Measurements from ENCODE around the gene STK35. TPM values are rescaled to one million over a fixed set of nuclear protein-coding genes. Genes with fewer than 3 reads are reported as not detected.
"Not testable (repeated sequence)": the region's sequence is repeated elsewhere in the genome, so short reads cannot be mapped to it uniquely, and the experiment has no call there.

STK35 gene
- total RNA-seq, 2 experiments from 2014 or later = 19.1 to 19.9 TPM

DNA sequence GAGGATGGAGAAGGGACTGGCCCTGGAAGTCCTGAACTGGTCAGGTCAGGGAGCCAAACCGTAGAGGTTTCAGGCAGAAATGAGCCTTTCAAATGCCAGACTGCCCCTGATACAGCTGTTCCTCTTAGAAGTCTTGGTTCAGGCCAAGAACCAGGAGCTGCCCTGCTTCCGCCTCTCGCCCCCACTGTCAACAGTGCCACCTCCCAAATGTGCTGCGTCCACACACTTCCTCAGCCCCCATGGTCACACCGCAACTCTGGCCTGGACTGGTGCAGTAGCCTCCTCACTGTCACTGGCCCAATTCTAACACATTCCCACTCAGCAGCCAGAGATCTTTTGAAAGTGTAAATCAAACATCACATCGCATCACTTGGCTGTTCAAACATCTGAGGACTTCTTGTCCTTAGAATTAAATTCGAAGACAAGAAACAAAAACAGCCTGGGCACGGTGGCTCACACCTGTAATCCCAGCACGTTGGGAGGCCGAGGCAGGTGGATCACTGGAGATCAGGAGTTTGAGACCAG lies 69.7 kb downstream of the STK35 start:
- Mint-ChIP-seq H3K27me3 (peaks cover 17% of the 10 kb centered on the region), H3K9me3 (no peaks in the 10 kb centered on the region), H3K27ac (no peak overlapping the region), H3K4me3 (no peak overlapping the region), H3K4me1 (peaks cover 2% of the 10 kb centered on the region), H3K36me3 (no peaks in the 10 kb centered on the region)
- no peak for DNase-seq

DNA sequence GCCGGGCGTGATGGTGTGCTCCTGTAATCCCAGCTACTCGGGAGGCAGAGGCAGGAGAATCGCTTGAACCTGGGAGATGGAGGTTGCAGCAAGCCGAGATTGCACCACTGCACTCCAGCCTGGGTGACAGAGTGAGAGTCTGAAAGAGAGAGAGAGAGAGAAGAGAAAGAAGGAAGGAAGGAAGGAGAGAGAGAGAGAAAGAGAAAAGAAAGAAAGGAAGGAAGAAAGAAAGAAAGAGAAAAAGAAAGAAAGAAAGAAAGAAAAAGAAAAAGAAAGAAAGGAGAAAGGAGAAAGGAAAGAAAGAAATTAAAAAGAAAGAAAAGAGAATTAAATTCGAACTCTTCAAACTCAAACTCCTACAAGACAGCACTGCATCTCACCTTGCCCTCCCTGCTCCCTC lies 70.2 kb downstream of the STK35 start:
- not testable (repeated sequence) for H3K4me1 Mint-ChIP-seq, DNase-seq, H3K27ac Mint-ChIP-seq, H3K36me3 Mint-ChIP-seq, H3K9me3 Mint-ChIP-seq, H3K4me3 Mint-ChIP-seq
- peaks cover 17% of the 10 kb centered on the region for H3K27me3 Mint-ChIP-seq

DNA sequence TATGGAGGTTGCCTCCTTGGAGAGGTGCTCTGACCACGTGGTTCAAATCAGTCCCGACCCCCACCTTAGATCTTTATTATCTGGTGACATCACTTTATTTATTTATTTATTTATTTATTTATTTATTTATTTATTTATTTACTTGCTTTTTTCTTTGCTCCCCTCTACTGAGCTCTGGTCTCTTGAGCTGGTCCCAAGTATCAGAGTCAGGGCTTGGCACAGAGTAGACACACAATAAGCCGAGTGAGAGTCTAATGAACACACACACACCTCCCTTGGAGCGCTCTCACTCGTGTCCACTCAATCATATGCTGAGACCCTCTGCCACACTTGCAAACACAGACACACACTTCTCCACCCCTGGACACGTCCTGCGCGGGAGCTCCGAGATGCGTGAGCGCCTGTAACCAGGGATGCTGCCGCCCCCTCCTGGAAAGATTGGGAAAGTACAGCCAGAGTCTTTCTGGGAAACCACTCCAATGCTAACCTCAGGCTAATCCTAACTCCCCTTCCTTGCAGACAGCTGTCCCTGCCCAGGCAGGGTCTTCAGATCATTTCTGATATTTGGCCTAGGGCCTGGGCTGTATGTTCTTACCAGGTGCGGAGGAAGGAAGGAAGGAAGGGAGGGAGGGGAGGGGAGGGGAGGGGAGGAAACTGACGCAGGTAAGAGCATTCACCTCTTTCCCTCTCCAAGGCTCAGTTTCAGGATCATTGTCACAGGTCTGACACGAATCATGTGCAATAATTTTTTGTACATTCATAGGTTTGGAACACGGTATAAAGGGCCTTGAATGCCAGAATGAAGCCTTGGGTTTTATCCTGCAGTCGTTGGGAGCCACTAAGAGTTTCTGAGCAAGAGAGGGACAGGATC lies 70.9 kb downstream of the STK35 start:
- H3K4me1 Mint-ChIP-seq = peaks cover 2% of the 10 kb centered on the region
- DNase-seq = peak; percentile 60
- no peaks in the 10 kb centered on the region for H3K36me3 Mint-ChIP-seq
- peaks cover 17% of the 10 kb centered on the region for H3K27me3 Mint-ChIP-seq
- H3K27ac Mint-ChIP-seq = no peak overlapping the region
- H3K9me3 Mint-ChIP-seq = no peaks in the 10 kb centered on the region
- no peak overlapping the region for H3K4me3 Mint-ChIP-seq

DNA sequence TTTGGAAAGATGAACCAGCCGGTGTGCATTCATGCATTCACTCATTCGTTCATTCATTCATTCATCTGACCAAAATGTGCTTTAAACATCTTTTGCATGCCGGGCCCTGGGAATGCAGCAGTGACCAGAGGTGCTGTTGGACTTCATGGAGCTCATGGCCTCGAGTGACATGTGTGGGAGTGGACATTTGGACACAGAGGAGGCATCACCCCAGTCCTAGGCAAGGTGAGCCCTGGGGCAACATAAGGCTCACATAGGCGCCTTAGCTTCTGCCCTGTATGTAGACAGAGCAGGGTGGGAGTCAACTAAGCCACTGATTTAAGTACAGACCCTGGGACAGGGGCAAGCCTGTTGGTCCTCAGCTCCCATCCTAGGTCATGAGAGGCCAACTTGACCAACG lies 71.6 kb downstream of the STK35 start:
- H3K27me3 Mint-ChIP-seq = peaks cover 17% of the 10 kb centered on the region
- no peak overlapping the region for H3K27ac Mint-ChIP-seq
- no peaks in the 10 kb centered on the region for H3K9me3 Mint-ChIP-seq
- H3K36me3 Mint-ChIP-seq = no peaks in the 10 kb centered on the region
- H3K4me3 Mint-ChIP-seq = no peak overlapping the region
- DNase-seq = no peak
- peaks cover 2% of the 10 kb centered on the region for H3K4me1 Mint-ChIP-seq

DNA sequence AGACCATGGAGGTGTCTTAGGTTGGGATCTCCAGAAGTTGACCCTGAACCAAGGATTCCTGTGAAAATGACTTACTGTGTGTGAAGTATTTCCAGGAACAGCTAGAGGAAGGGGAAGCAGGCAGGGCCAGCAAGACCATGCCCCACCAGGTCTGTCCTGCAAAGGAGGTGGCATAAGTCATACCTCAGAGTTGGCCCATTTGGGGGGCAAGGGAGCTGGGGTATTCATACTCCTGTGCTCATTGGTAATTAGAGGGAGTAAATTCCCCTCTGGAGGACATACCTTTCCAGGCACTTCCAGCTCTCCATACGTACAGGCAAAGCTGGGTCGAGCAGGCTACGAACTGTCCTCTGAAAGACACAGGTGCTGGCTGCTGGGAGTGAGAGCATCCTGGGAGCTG lies 72.4 kb downstream of the STK35 start:
- no peaks in the 10 kb centered on the region for H3K36me3 Mint-ChIP-seq
- H3K4me1 Mint-ChIP-seq = peaks cover 2% of the 10 kb centered on the region
- no peaks in the 10 kb centered on the region for H3K9me3 Mint-ChIP-seq
- H3K27me3 Mint-ChIP-seq = peaks cover 22% of the 10 kb centered on the region
- no peak overlapping the region for H3K27ac Mint-ChIP-seq
- DNase-seq = no peak
- no peak overlapping the region for H3K4me3 Mint-ChIP-seq

DNA sequence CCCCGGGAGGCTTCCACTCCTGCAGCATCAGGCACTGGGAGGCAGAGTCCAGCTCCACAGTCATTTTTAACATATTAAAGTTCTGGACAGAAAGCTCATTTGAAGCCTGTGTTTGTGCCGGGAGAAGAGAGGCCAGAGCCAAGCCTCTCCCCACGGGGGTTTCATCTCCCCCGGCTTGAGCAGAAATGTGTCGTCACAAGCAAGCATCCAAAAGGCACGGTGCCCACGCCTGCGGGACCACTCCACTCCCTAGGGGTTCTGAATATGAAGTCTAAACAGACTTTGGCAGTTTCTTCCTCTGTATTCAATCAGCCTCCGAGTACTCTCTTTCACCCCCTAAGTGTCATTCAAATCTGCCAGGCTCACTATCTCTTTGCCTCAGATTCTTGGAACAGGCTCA lies 75.3 kb downstream of the STK35 start:
- DNase-seq = no peak
- Mint-ChIP-seq H3K4me1 (peaks cover 2% of the 10 kb centered on the region), H3K27ac (no peak overlapping the region), H3K27me3 (peaks cover 12% of the 10 kb centered on the region), H3K36me3 (no peaks in the 10 kb centered on the region), H3K9me3 (no peaks in the 10 kb centered on the region), H3K4me3 (no peak overlapping the region)

DNA sequence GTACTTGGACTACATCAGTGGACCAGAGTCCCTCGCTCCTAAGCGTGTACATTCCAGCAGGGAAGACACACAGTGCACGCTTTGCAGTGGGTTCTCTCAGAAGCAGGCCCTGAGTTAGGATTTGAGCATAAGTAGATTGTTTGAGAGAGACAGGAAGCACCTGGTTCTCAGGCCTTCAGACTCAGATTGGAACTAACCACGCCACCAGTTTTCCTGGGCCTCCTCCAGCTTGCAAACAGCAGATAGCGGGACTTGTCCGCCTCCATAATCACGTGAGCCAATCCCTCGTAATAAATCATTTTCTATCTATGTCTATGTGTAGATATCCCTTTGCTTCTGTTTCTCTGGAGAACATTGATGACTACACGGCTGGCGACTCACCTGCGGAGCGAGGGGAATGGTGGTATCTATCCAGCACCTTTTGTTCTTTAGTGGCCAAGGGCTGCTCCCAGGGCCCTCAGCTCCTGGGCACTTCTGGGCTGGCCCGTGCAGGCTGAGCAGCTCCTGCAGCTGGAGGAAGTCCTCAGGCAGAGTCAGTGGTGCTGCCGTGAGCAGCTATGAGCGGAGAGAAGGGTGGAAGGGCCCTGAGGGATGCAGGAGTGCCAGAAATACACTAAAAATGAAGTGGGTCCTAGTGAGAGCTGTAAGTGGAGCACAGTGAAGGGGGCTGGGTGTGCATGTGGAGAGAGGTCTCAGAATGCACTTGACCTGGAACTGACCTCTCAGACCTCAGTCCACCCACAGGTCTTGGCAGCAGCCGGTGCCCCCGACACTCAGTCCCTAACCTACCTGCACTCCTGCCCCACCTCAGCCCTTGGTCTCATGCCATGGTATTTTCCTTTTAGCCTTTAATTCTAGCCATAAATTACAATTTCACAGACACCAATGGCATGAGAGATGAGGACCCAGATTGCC lies 76.9 kb downstream of the STK35 start:
- Mint-ChIP-seq H3K27ac (no peak overlapping the region), H3K4me1 (no peaks in the 10 kb centered on the region), H3K36me3 (no peaks in the 10 kb centered on the region), H3K27me3 (peaks cover 5% of the 10 kb centered on the region), H3K4me3 (no peak overlapping the region), H3K9me3 (no peaks in the 10 kb centered on the region)
- DNase-seq = no peak

DNA sequence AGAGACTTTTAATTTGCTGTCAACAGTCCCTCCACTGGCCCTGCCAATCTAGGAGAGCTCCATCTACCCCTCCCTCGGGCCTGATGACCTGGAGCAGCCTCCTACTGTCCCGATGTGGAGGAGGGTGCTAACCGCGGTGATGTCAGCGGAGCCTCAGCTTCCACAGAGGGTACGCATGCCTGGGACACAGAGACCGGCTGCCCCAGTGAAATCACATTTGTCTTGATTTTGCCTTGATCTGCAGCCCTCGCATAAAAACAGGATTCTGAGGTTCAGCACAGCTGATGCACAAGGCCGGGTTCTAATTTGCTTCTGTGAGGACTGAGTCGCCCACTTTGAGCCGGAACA lies 77.6 kb downstream of the STK35 start:
- Mint-ChIP-seq H3K9me3 (no peaks in the 10 kb centered on the region), H3K27me3 (peaks cover 5% of the 10 kb centered on the region), H3K27ac (no peak overlapping the region), H3K36me3 (no peaks in the 10 kb centered on the region), H3K4me1 (no peaks in the 10 kb centered on the region), H3K4me3 (no peak overlapping the region)
- no peak for DNase-seq

DNA sequence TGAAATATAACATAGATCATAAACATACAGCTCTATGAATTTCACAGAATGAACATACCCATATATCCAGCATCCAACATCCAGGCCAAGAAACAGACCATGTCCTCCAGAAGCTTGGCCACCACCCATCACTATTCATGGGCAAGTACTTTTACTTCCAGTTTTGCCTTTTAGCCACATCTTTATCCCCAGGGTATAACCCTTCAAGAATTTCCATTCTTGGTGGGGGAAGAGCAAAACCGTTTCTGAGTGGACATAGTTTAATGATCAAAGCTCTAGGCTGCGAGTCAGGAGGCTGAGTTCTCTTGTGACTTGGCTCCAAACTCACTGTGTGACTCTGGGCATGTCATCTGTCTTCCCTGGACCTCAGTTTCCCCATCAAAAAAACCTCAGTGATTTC lies 78.3 kb downstream of the STK35 start:
- no peaks in the 10 kb centered on the region for H3K36me3 Mint-ChIP-seq

DNA sequence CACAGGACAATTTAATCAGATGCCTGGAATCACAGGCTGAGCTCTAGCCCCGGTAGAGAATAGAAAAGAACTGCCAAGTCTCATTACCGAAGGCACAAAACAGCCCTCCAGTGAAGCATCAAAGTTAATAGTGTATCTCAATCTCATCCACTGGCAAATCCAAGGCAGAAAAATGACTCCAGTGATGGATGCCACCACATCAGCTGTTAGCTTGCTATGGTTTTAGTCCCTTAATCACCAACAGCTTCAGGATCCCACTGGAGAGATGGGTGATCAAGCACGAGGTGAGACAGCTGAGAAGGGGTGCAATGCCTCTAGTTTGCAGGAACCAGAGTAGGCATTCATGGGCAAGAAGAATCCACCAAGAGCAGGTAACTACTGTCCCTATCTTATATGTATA lies 81.8 kb downstream of the STK35 start:
- Mint-ChIP-seq H3K4me3 (no peak overlapping the region), H3K9me3 (peaks cover 10% of the 10 kb centered on the region), H3K27ac (no peak overlapping the region), H3K36me3 (no peaks in the 10 kb centered on the region), H3K4me1 (no peaks in the 10 kb centered on the region), H3K27me3 (peaks cover 3% of the 10 kb centered on the region)
- DNase-seq = no peak

More for the DNA sequence above, 78.3 kb downstream of the STK35 start:
- H3K4me1 Mint-ChIP-seq = no peaks in the 10 kb centered on the region
- no peak for DNase-seq
- H3K27me3 Mint-ChIP-seq = peaks cover 5% of the 10 kb centered on the region
- no peak overlapping the region for H3K4me3 Mint-ChIP-seq
- H3K27ac Mint-ChIP-seq = no peak overlapping the region
- H3K9me3 Mint-ChIP-seq = no peaks in the 10 kb centered on the region

DNA sequence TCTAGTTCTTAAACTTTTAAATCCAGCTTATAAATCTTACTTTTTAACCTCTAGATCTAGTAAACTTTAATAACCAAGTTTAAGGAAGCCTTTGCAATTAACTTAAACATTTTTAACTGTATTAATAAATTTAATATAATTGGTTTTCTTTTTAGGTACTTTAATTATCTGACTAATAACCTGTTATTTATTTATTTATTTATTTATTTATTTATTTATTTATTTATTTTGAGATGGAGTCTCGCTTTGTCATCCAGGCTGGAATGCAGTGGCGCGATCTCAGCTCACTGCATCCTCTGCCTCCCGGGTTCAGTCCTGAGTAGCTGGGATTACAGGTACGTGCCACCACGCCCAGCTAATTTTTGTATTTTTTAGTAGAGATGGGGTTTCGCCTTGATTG lies 83.3 kb downstream of the STK35 start:
- not testable (repeated sequence) for DNase-seq

DNA sequence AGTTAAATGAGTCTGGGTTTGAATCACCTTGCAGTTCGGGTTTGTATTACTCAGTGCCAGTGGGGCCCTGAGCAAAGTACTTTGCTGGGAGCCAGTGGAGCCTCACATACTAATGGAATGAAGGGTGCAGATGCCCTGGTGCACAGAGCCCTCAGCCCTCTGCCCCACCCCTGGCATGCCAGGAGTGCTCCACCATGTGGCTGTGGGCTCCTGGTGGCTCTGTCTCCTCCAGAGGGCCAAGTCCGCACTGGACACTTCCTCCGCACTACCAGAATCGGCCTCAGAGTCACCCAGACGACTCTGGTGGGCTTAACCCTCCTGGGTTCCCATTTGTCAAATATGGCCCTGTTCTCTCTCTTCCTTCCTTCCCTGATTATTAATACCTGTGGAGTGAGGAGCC lies 94.0 kb downstream of the STK35 start:
- no peaks in the 10 kb centered on the region for H3K4me1 Mint-ChIP-seq
- no peaks in the 10 kb centered on the region for H3K36me3 Mint-ChIP-seq
- H3K27ac Mint-ChIP-seq = no peak overlapping the region
- no peaks in the 10 kb centered on the region for H3K9me3 Mint-ChIP-seq
- no peak for DNase-seq
- H3K4me3 Mint-ChIP-seq = no peak overlapping the region
- H3K27me3 Mint-ChIP-seq = peaks cover 19% of the 10 kb centered on the region

More for the DNA sequence above, 83.3 kb downstream of the STK35 start:
- H3K27ac Mint-ChIP-seq, H3K4me1 Mint-ChIP-seq, H3K36me3 Mint-ChIP-seq, H3K27me3 Mint-ChIP-seq, H3K4me3 Mint-ChIP-seq, H3K9me3 Mint-ChIP-seq: not testable (repeated sequence)

DNA sequence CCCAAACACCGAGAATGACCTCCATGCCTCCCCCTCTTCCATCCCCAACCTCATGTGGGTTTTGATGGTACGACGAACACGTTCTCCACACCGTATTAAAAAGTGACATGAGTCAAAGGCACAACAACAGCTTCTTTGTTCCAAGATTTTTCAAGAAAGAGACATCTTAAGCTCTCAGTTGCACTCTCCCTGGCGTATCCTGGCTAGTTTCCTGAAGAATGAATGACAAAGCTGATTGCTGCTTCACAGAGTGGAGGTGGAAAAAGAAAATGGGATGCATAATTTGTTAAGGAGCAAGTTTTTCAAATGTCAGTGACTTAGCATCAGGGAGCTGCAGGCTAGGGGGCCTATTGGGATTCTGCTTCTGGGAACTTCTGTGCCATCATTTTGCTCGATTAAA lies 95.5 kb downstream of the STK35 start:
- H3K9me3 Mint-ChIP-seq = no peaks in the 10 kb centered on the region
- H3K36me3 Mint-ChIP-seq = no peaks in the 10 kb centered on the region
- no peaks in the 10 kb centered on the region for H3K4me1 Mint-ChIP-seq
- H3K27me3 Mint-ChIP-seq = peaks cover 14% of the 10 kb centered on the region
- H3K27ac Mint-ChIP-seq = no peak overlapping the region
- no peak overlapping the region for H3K4me3 Mint-ChIP-seq
- no peak for DNase-seq
